ENCODE results near the gene BTBD9. TPM values are rescaled to one million over a fixed set of nuclear protein-coding genes. Genes with fewer than 3 reads are reported as not detected.

BTBD9 gene
- total RNA-seq, 1 experiment from 2014 or later: 4.5 TPM

GRCh38 chr6:38387971-38388370 lies 251.8 kb downstream of the BTBD9 start:
- no peak for DNase-seq
- Histone ChIP-seq H3K9me3 (no peaks in the 10 kb centered on the region), H3K27me3 (no peaks in the 10 kb centered on the region), H3K36me3 (no peaks in the 10 kb centered on the region), H3K4me3 (no peak overlapping the region)

GRCh38 chr6:38387461-38387860 lies 252.3 kb downstream of the BTBD9 start:
- no peak for DNase-seq

GRCh38 chr6:38378801-38379200 lies 260.9 kb downstream of the BTBD9 start:
- H3K27me3 ChIP-seq: no peaks in the 10 kb centered on the region
- H3K9me3 ChIP-seq: no peaks in the 10 kb centered on the region
- no peak for DNase-seq
- no peaks in the 10 kb centered on the region for H3K36me3 ChIP-seq
- H3K4me3 ChIP-seq: no peak overlapping the region

More at GRCh38 chr6:38387461-38387860, 252.3 kb downstream of the BTBD9 start:
- Histone ChIP-seq H3K4me3 (no peak overlapping the region), H3K36me3 (no peaks in the 10 kb centered on the region), H3K9me3 (no peaks in the 10 kb centered on the region), H3K27me3 (no peaks in the 10 kb centered on the region)

- Histone ChIP-seq H3K36me3 (no peaks in the 10 kb centered on the region), H3K9me3 (no peaks in the 10 kb centered on the region), H3K4me3 (no peak overlapping the region), H3K27me3 (no peaks in the 10 kb centered on the region)
- no peak for DNase-seq
Observed at GRCh38 chr6:38375937-38376336, 263.8 kb downstream of the BTBD9 start.

- Histone ChIP-seq H3K9me3 (no peaks in the 10 kb centered on the region), H3K4me3 (no peak overlapping the region), H3K27me3 (no peaks in the 10 kb centered on the region), H3K36me3 (no peaks in the 10 kb centered on the region)
- DNase-seq: no peak
Observed at GRCh38 chr6:38375341-38375740, 264.4 kb downstream of the BTBD9 start.

- Histone ChIP-seq H3K9me3 (no peaks in the 10 kb centered on the region), H3K36me3 (no peaks in the 10 kb centered on the region), H3K4me3 (no peak overlapping the region), H3K27me3 (no peaks in the 10 kb centered on the region)
- DNase-seq: no peak
Observed at GRCh38 chr6:38371881-38372280, 267.8 kb downstream of the BTBD9 start.

GRCh38 chr6:38370653-38371601 lies 268.8 kb downstream of the BTBD9 start:
- no peaks in the 10 kb centered on the region for H3K9me3 ChIP-seq
- no peak for DNase-seq

GRCh38 chr6:38367231-38367630 lies 272.5 kb downstream of the BTBD9 start:
- no peak for DNase-seq
- H3K27me3 ChIP-seq: no peaks in the 10 kb centered on the region

More at GRCh38 chr6:38370653-38371601, 268.8 kb downstream of the BTBD9 start:
- H3K4me3 ChIP-seq: no peak overlapping the region
- H3K36me3 ChIP-seq: no peaks in the 10 kb centered on the region
- no peaks in the 10 kb centered on the region for H3K27me3 ChIP-seq

GRCh38 chr6:38366234-38366633 lies 273.5 kb downstream of the BTBD9 start:
- no peaks in the 10 kb centered on the region for H3K9me3 ChIP-seq
- no peaks in the 10 kb centered on the region for H3K27me3 ChIP-seq
- no peak overlapping the region for H3K4me3 ChIP-seq
- DNase-seq: no peak
- no peaks in the 10 kb centered on the region for H3K36me3 ChIP-seq

More at GRCh38 chr6:38367231-38367630, 272.5 kb downstream of the BTBD9 start:
- H3K9me3 ChIP-seq: no peaks in the 10 kb centered on the region
- H3K4me3 ChIP-seq: no peak overlapping the region
- H3K36me3 ChIP-seq: no peaks in the 10 kb centered on the region

- H3K4me3 ChIP-seq: no peak overlapping the region
- H3K9me3 ChIP-seq: no peaks in the 10 kb centered on the region
- no peak for DNase-seq
- H3K27me3 ChIP-seq: no peaks in the 10 kb centered on the region
- H3K36me3 ChIP-seq: no peaks in the 10 kb centered on the region
Observed at GRCh38 chr6:38364775-38365174, 275.0 kb downstream of the BTBD9 start.

GRCh38 chr6:38364127-38364526 lies 275.6 kb downstream of the BTBD9 start:
- Histone ChIP-seq H3K4me3 (no peak overlapping the region), H3K27me3 (no peaks in the 10 kb centered on the region), H3K36me3 (no peaks in the 10 kb centered on the region), H3K9me3 (no peaks in the 10 kb centered on the region)
- DNase-seq: no peak

GRCh38 chr6:38355519-38355918 lies 284.2 kb downstream of the BTBD9 start:
- no peaks in the 10 kb centered on the region for H3K36me3 ChIP-seq
- H3K27me3 ChIP-seq: no peaks in the 10 kb centered on the region
- no peak for DNase-seq
- no peak overlapping the region for H3K4me3 ChIP-seq
- no peaks in the 10 kb centered on the region for H3K9me3 ChIP-seq

GRCh38 chr6:38354905-38355304 lies 284.8 kb downstream of the BTBD9 start:
- Histone ChIP-seq H3K4me3 (no peak overlapping the region), H3K9me3 (no peaks in the 10 kb centered on the region), H3K36me3 (no peaks in the 10 kb centered on the region), H3K27me3 (no peaks in the 10 kb centered on the region)
- DNase-seq: no peak

- no peak overlapping the region for H3K4me3 ChIP-seq
- DNase-seq: no peak
- H3K9me3 ChIP-seq: no peaks in the 10 kb centered on the region
- no peaks in the 10 kb centered on the region for H3K27me3 ChIP-seq
- H3K36me3 ChIP-seq: no peaks in the 10 kb centered on the region
Observed at GRCh38 chr6:38354037-38354381, 285.7 kb downstream of the BTBD9 start.

- no peaks in the 10 kb centered on the region for H3K36me3 ChIP-seq
- DNase-seq: no peak
- no peaks in the 10 kb centered on the region for H3K9me3 ChIP-seq
- H3K27me3 ChIP-seq: no peaks in the 10 kb centered on the region
- no peak overlapping the region for H3K4me3 ChIP-seq
Observed at GRCh38 chr6:38353310-38354036, 286.3 kb downstream of the BTBD9 start.

- Histone ChIP-seq H3K4me3 (no peak overlapping the region), H3K9me3 (no peaks in the 10 kb centered on the region), H3K27me3 (no peaks in the 10 kb centered on the region), H3K36me3 (no peaks in the 10 kb centered on the region)
- DNase-seq: no peak
Observed at GRCh38 chr6:38352636-38353035, 287.1 kb downstream of the BTBD9 start.

- Histone ChIP-seq H3K27me3 (no peaks in the 10 kb centered on the region), H3K4me3 (no peak overlapping the region), H3K9me3 (no peaks in the 10 kb centered on the region), H3K36me3 (no peaks in the 10 kb centered on the region)
- DNase-seq: no peak
Observed at GRCh38 chr6:38350942-38351341, 288.8 kb downstream of the BTBD9 start.
